ENCODE measurements around the gene EZR. TPM values are rescaled to one million over a fixed set of nuclear protein-coding genes. Genes with fewer than 3 reads are reported as not detected.
A peak's percentile ranks its signal among the peaks of the same experiment; 100 is the strongest.

EZR gene
- total and polyA plus RNA-seq, 4 experiments from 2014 or later: 260 to 277 (median 266) TPM

- Mint-ChIP-seq H3K27ac (peak overlapping the region in 5 of 7 donors; percentile 32 to 90 (median 63)), H3K9me3 (peaks cover 0 to 5% (median 0%) of the 10 kb centered on the region in 8 donors), H3K27me3 (no peaks in the 10 kb centered on the region), H3K4me3 (no peak overlapping the region), H3K36me3 (peaks cover 59 to 88% of the 10 kb centered on the region in 2 donors), H3K4me1 (peaks cover 0 to 24% (median 1%) of the 10 kb centered on the region in 4 donors)
- ChIA-PET CTCF (ENCODE audit: partially characterized antibody) (no interaction called here), POLR2A (ENCODE audit: partially characterized antibody) (interaction anchor here (1.1 to 1.6 kb wide), 5 partner anchors 24 to 235 kb away, joined by 3 to 5 read pairs (median 4); partner anchors contain the start of gene RSPH3)
- DNase-seq: no peak
- no peak overlapping the region for H3K4me3 ChIP-seq (ENCODE audit: low read length in 2 of 2)
- H3K36me3 ChIP-seq (ENCODE audit: insufficient read depth, low read length): peaks cover 60% of the 10 kb centered on the region
- no peaks in the 10 kb centered on the region for H3K27me3 ChIP-seq (ENCODE audit: insufficient read depth, low read length)
- no peaks in the 10 kb centered on the region for H3K4me1 ChIP-seq (ENCODE audit: insufficient read depth, low read length)
- intact Hi-C loops (cut with micrococcal nuclease): no loop called here
- H3K27ac ChIP-seq (ENCODE audit: low read depth, low read length): no peak overlapping the region
- H3K9me3 ChIP-seq (ENCODE audit: control insufficient read depth in 1 of 2, low read length in 2 of 2): no peaks in the 10 kb centered on the region
Measured at GRCh38 chr6:158764926-158765325, 54.2 kb downstream of the EZR start.

GRCh38 chr6:158764183-158764849 lies 54.9 kb downstream of the EZR start:
- Mint-ChIP-seq H3K36me3 (peaks cover 52 to 84% of the 10 kb centered on the region in 2 donors), H3K4me1 (peaks cover 0 to 18% (median 1%) of the 10 kb centered on the region in 4 donors), H3K27me3 (no peaks in the 10 kb centered on the region), H3K27ac (peak overlapping the region; percentile 25 to 90 (median 61)), H3K9me3 (peaks cover 0 to 5% (median 0%) of the 10 kb centered on the region in 8 donors), H3K4me3 (peak overlapping the region in 1 of 8 donors; percentile 22)
- no peaks in the 10 kb centered on the region for H3K4me1 ChIP-seq (ENCODE audit: insufficient read depth, low read length)
- H3K27me3 ChIP-seq (ENCODE audit: insufficient read depth, low read length): no peaks in the 10 kb centered on the region
- intact Hi-C loops (cut with micrococcal nuclease): no loop called here
- H3K36me3 ChIP-seq (ENCODE audit: insufficient read depth, low read length): peaks cover 54% of the 10 kb centered on the region
- H3K4me3 ChIP-seq (ENCODE audit: low read length in 2 of 2): no peak overlapping the region
- DNase-seq: no peak
- H3K9me3 ChIP-seq (ENCODE audit: control insufficient read depth in 1 of 2, low read length in 2 of 2): no peaks in the 10 kb centered on the region
- ChIA-PET CTCF (ENCODE audit: partially characterized antibody) (interaction anchor here (1.1 to 1.5 kb wide), 2 partner anchors 63 to 209 kb away, joined by 3 to 4 read pairs; no protein-coding TSS in a partner anchor), POLR2A (ENCODE audit: partially characterized antibody) (interaction anchor here (1.0 to 1.5 kb wide), 5 partner anchors 25 to 236 kb away, joined by 3 to 5 read pairs (median 3); partner anchors contain the start of gene RSPH3)
- no peak overlapping the region for H3K27ac ChIP-seq (ENCODE audit: low read depth, low read length)

- intact Hi-C loops (cut with micrococcal nuclease): no loop called here
- Histone ChIP-seq H3K4me1 (ENCODE audit: insufficient read depth, low read length) (no peaks in the 10 kb centered on the region), H3K27ac (ENCODE audit: low read depth, low read length) (no peak overlapping the region), H3K27me3 (ENCODE audit: insufficient read depth, low read length) (no peaks in the 10 kb centered on the region), H3K4me3 (ENCODE audit: low read length in 2 of 2) (no peak overlapping the region), H3K9me3 (ENCODE audit: control insufficient read depth in 1 of 2, low read length in 2 of 2) (no peaks in the 10 kb centered on the region), H3K36me3 (ENCODE audit: insufficient read depth, low read length) (peaks cover 47% of the 10 kb centered on the region)
- ChIA-PET POLR2A (ENCODE audit: partially characterized antibody) (interaction anchor here (1.0 to 1.7 kb wide), 6 partner anchors 9 to 236 kb away, joined by 3 to 7 read pairs (median 3); partner anchors contain the start of gene RSPH3), CTCF (ENCODE audit: partially characterized antibody) (interaction anchor here (0.9 to 1.5 kb wide), 5 partner anchors 9 to 210 kb away, joined by 3 to 4 read pairs (median 3); no protein-coding TSS in a partner anchor)
- DNase-seq: no peak
- Mint-ChIP-seq H3K27me3 (no peaks in the 10 kb centered on the region), H3K4me3 (peak overlapping the region in 1 of 8 donors; percentile 22), H3K4me1 (peaks cover 0 to 16% (median 1%) of the 10 kb centered on the region in 4 donors), H3K36me3 (peaks cover 47 to 80% of the 10 kb centered on the region in 2 donors), H3K9me3 (peaks cover 0 to 5% (median 0%) of the 10 kb centered on the region in 8 donors), H3K27ac (peak overlapping the region; percentile 19 to 90 (median 29))
Measured at GRCh38 chr6:158763434-158764182, 55.6 kb downstream of the EZR start.

GRCh38 chr6:158762787-158763433 lies 56.3 kb downstream of the EZR start:
- POLR2A ChIA-PET (ENCODE audit: partially characterized antibody): interaction anchor here (1.1 to 1.7 kb wide), 4 partner anchors 10 to 106 kb away, joined by 3 to 7 read pairs (median 4); no protein-coding TSS in a partner anchor
- CTCF ChIA-PET (ENCODE audit: partially characterized antibody): interaction anchor here (0.7 to 1.5 kb wide), 5 partner anchors 10 to 211 kb away, joined by 3 to 4 read pairs (median 3); no protein-coding TSS in a partner anchor
- Mint-ChIP-seq H3K27ac (peak overlapping the region; percentile 26 to 91 (median 65)), H3K27me3 (no peaks in the 10 kb centered on the region), H3K4me3 (no peak overlapping the region), H3K4me1 (peaks cover 0 to 16% (median 1%) of the 10 kb centered on the region in 4 donors), H3K36me3 (peaks cover 40 to 74% of the 10 kb centered on the region in 2 donors), H3K9me3 (peaks cover 0 to 5% (median 0%) of the 10 kb centered on the region in 8 donors)
- peaks cover 40% of the 10 kb centered on the region for H3K36me3 ChIP-seq (ENCODE audit: insufficient read depth, low read length)
- H3K9me3 ChIP-seq (ENCODE audit: control insufficient read depth in 1 of 2, low read length in 2 of 2): no peaks in the 10 kb centered on the region
- intact Hi-C loops (cut with micrococcal nuclease): no loop called here
- no peaks in the 10 kb centered on the region for H3K27me3 ChIP-seq (ENCODE audit: insufficient read depth, low read length)
- H3K4me3 ChIP-seq (ENCODE audit: low read length in 2 of 2): no peak overlapping the region
- no peak for DNase-seq
- no peak overlapping the region for H3K27ac ChIP-seq (ENCODE audit: low read depth, low read length)
- no peaks in the 10 kb centered on the region for H3K4me1 ChIP-seq (ENCODE audit: insufficient read depth, low read length)

- Histone ChIP-seq H3K27ac (ENCODE audit: low read depth, low read length) (no peak overlapping the region), H3K36me3 (ENCODE audit: insufficient read depth, low read length) (peaks cover 28% of the 10 kb centered on the region), H3K27me3 (ENCODE audit: insufficient read depth, low read length) (no peaks in the 10 kb centered on the region), H3K4me3 (ENCODE audit: low read length in 2 of 2) (no peak overlapping the region), H3K9me3 (ENCODE audit: control insufficient read depth in 1 of 2, low read length in 2 of 2) (no peaks in the 10 kb centered on the region), H3K4me1 (ENCODE audit: insufficient read depth, low read length) (no peaks in the 10 kb centered on the region)
- intact Hi-C loops (cut with micrococcal nuclease): no loop called here
- CTCF ChIA-PET (ENCODE audit: partially characterized antibody): interaction anchor here (1.5 kb wide), 1 partner anchor 210 kb away, joined by 4 read pairs; no protein-coding TSS in a partner anchor
- Mint-ChIP-seq H3K27ac (peak overlapping the region in 5 of 7 donors; percentile 32 to 91 (median 86)), H3K4me1 (peaks cover 0 to 16% (median 3%) of the 10 kb centered on the region in 4 donors), H3K36me3 (peaks cover 28 to 71% of the 10 kb centered on the region in 2 donors), H3K27me3 (no peaks in the 10 kb centered on the region), H3K9me3 (no peaks in the 10 kb centered on the region), H3K4me3 (peak overlapping the region in 1 of 8 donors; percentile 24)
- POLR2A ChIA-PET (ENCODE audit: partially characterized antibody): interaction anchor here (1.1 to 1.6 kb wide), 3 partner anchors 11 to 27 kb away, joined by 3 to 5 read pairs (median 3); no protein-coding TSS in a partner anchor
- no peak for DNase-seq
Measured at GRCh38 chr6:158761746-158762145, 57.4 kb downstream of the EZR start.

- ChIA-PET CTCF (ENCODE audit: partially characterized antibody) (interaction anchor here (1.0 kb wide), 1 partner anchor 43 kb away, joined by 4 read pairs; no protein-coding TSS in a partner anchor), POLR2A (ENCODE audit: partially characterized antibody) (interaction anchor here (1.4 to 3.2 kb wide), 2 partner anchors 11 to 26 kb away, joined by 3 to 11 read pairs; no protein-coding TSS in a partner anchor)
- H3K9me3 ChIP-seq (ENCODE audit: control insufficient read depth in 1 of 2, low read length in 2 of 2): no peaks in the 10 kb centered on the region
- Mint-ChIP-seq H3K27me3 (no peaks in the 10 kb centered on the region), H3K36me3 (peaks cover 21 to 66% of the 10 kb centered on the region in 2 donors), H3K4me1 (peaks cover 0 to 16% (median 3%) of the 10 kb centered on the region in 4 donors), H3K4me3 (no peak overlapping the region), H3K9me3 (no peaks in the 10 kb centered on the region), H3K27ac (peak overlapping the region in 4 of 7 donors; percentile 41 to 90 (median 77))
- no peaks in the 10 kb centered on the region for H3K27me3 ChIP-seq (ENCODE audit: insufficient read depth, low read length)
- no peak for DNase-seq
- H3K27ac ChIP-seq (ENCODE audit: low read depth, low read length): no peak overlapping the region
- peaks cover 23% of the 10 kb centered on the region for H3K36me3 ChIP-seq (ENCODE audit: insufficient read depth, low read length)
- intact Hi-C loops (cut with micrococcal nuclease): no loop called here
- H3K4me1 ChIP-seq (ENCODE audit: insufficient read depth, low read length): no peaks in the 10 kb centered on the region
- no peak overlapping the region for H3K4me3 ChIP-seq (ENCODE audit: low read length in 2 of 2)
Measured at GRCh38 chr6:158760618-158761250, 58.4 kb downstream of the EZR start.
